ENCODE results near the gene SPEM2. TPM values are rescaled to one million over a fixed set of nuclear protein-coding genes. Genes with fewer than 3 reads are reported as not detected.

The SPEM2 gene
- total and polyA plus RNA-seq, 4 donors: not detected

DNA sequence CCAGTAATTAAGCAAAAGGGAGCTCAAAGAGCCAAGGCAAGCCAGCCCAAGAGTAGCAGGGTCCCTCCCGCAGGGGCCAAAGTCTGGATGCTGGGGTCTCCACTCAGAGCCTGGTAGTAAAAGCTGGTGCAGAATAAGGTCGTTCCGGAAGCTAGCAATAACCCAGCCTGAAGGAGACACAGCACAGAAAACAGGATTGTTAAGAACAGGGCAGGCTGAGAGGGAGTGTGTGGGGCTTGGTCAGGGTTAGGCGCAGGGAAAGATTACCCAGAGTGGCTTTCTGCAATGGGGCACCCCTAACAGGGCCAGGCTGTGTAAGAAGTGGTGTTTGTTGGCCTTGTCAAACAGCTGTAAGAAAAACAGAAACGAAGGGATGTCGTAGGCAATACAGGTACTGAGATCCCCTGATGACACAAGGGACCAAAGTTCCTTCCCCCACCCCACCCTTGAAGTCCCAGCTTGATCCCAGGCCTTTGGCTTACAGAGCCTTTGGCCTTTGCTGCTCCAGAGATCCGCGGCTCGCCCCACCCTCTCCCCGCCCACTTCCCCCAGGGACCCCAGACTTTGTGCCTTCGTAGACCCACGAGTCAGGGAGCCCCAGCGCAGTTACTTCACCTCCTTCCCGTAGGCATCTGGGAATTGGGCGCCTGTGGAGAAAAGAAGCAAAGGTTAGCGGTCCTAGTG is 22.2 kb upstream of the SPEM2 start:
- TF ChIP-seq RAD21 (IDR thresholded peaks at IDR 0.05) (no peak), HNF4G (IDR thresholded peaks at IDR 0.05) (peak; percentile 24), MAX (IDR thresholded peaks at IDR 0.05) (no peak), JUND (IDR thresholded peaks at IDR 0.05) (no peak), TAF1 (conservative IDR thresholded peaks at IDR 0.05) (no peak), NR2F2 (IDR thresholded peaks at IDR 0.05) (no peak), HNF4A (conservative IDR thresholded peaks at IDR 0.05) (peak; percentile 64 to 70), RXRA (IDR thresholded peaks at IDR 0.05) (peak; percentile 37 to 59)
- Histone ChIP-seq H3K4me1 (ENCODE audit: control insufficient read depth in 4 of 4, insufficient read depth in 4 of 4, low read length in 3 of 4) (peaks cover 4 to 8% (median 7%) of the 10 kb centered on the region in 4 donors), H3K27ac (ENCODE audit: low read depth in 1 of 2, low read length in 2 of 2) (peak overlapping the region; percentile 88 to 93), H3K36me3 (ENCODE audit: control insufficient read depth in 4 of 4, insufficient read depth in 3 of 4, low read depth in 1 of 4, low read length in 3 of 4) (no peaks in the 10 kb centered on the region), H3K27me3 (ENCODE audit: control insufficient read depth in 4 of 4, insufficient read depth in 4 of 4, low read length in 3 of 4) (no peaks in the 10 kb centered on the region), H3K4me3 (ENCODE audit: low read depth in 1 of 3, low read length in 3 of 3) (peak overlapping the region; percentile 50 to 91 (median 62)), H3K9ac (ENCODE audit: low read depth in 1 of 2, low read length in 2 of 2) (peak overlapping the region; percentile 82 to 94), H3K9me3 (ENCODE audit: control insufficient read depth in 4 of 4, low read length in 3 of 4) (no peaks in the 10 kb centered on the region)
- WGBS: 8% methylated on average over 16 of the region's 16 CpGs
- peak; percentile 75 for DNase-seq (ENCODE audit: low spot score)

DNA sequence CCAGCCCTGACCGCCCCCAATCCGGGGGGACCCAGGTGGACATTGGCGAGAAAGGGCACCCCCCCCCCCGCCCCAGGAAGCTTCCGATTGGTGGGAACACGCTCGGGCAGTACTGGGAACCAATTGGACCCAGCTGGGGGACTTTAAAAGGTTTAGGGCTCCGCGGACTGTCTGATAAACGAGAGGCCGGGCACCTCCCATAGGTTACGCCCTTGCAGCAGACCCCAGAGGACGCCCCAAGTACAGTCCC is 21.8 kb upstream of the SPEM2 start:
- Histone ChIP-seq H3K27me3 (ENCODE audit: control insufficient read depth in 4 of 4, insufficient read depth in 4 of 4, low read length in 3 of 4) (no peaks in the 10 kb centered on the region), H3K9ac (ENCODE audit: low read depth in 1 of 2, low read length in 2 of 2) (peak overlapping the region in 1 of 2 donors; percentile 94), H3K27ac (ENCODE audit: low read depth in 1 of 2, low read length in 2 of 2) (peak overlapping the region; percentile 88 to 93), H3K9me3 (ENCODE audit: control insufficient read depth in 4 of 4, low read length in 3 of 4) (no peaks in the 10 kb centered on the region), H3K36me3 (ENCODE audit: control insufficient read depth in 4 of 4, insufficient read depth in 3 of 4, low read depth in 1 of 4, low read length in 3 of 4) (no peaks in the 10 kb centered on the region), H3K4me1 (ENCODE audit: control insufficient read depth in 4 of 4, insufficient read depth in 4 of 4, low read length in 3 of 4) (peaks cover 4 to 8% (median 7%) of the 10 kb centered on the region in 4 donors), H3K4me3 (ENCODE audit: low read depth in 1 of 3, low read length in 3 of 3) (peak overlapping the region; percentile 50 to 91 (median 62))
- no peak for DNase-seq (ENCODE audit: low spot score)
- under 1% methylated on average over 13 of the region's 13 CpGs for WGBS
- TF ChIP-seq FOXA2 (IDR thresholded peaks at IDR 0.05) (no peak), SP1 (IDR thresholded peaks at IDR 0.05) (no peak), ZBTB33 (IDR thresholded peaks at IDR 0.05) (peak; percentile 3), GABPA (IDR thresholded peaks at IDR 0.05 in 1 of 2, conservative IDR thresholded peaks at IDR 0.05 in 1 of 2) (peak in 1 of 2 donors; percentile 16), FOXA1 (IDR thresholded peaks at IDR 0.05) (no peak), CTCF (IDR thresholded peaks at IDR 0.05; ENCODE audit: low read depth, low read length, missing input control) (no peak), NR2F2 (IDR thresholded peaks at IDR 0.05) (peak; percentile 28), HNF4G (IDR thresholded peaks at IDR 0.05) (peak; percentile 1), EGR1 (IDR thresholded peaks at IDR 0.05; ENCODE audit: low read depth in 2 of 2) (peak in 1 of 2 donors; percentile 11), YY1 (IDR thresholded peaks at IDR 0.05) (no peak)
